Ishikawa (cell line): ENCODE measurements around the gene ERC1.

Experiments
- MAX ChIP-seq: IDR thresholded peaks from 2 replicates; pipeline ENCODE4 v1.6.1; 2012
- REST ChIP-seq: IDR thresholded peaks from 2 replicates; pipeline ENCODE4 v1.6.1; 2012; ENCODE audit warnings: low read depth, mild to moderate bottlenecking

GRCh38 chr12:1362143-1362662, 371.2 kb downstream of the ERC1 start:
- TF ChIP-seq MAX (no peak), REST (no peak)
